T-helper 2 cell treated with Interferon-gamma antibody and Interleukin-4, amounts not matched to agents 5 μg/mL and 100 μg/mL, for 36 hours (primary cell): ENCODE data around the gene SLC25A42.
"Not testable (repeated sequence)": the region's sequence is repeated elsewhere in the genome, so short reads cannot be mapped to it uniquely, and the experiment has no call there.

Source experiments
- DNase-seq: peaks from one replicate; pipeline ENCODE4 v3.0.0; 2021; ENCODE audit warnings: low spot score
- H3K27ac Mint-ChIP-seq: one replicate; pipeline ENCODE4 v1.8.0; 2021; ENCODE audit warnings: mild to moderate bottlenecking, mixed read lengths
- H3K27me3 Mint-ChIP-seq: one replicate; pipeline ENCODE4 v1.8.0; 2021; ENCODE audit warnings: low read depth, mixed read lengths
- H3K36me3 Mint-ChIP-seq: one replicate; pipeline ENCODE4 v1.8.0; 2021; ENCODE audit warnings: low read depth, mixed read lengths
- H3K4me1 Mint-ChIP-seq: one replicate; pipeline ENCODE4 v1.8.0; 2021; ENCODE audit warnings: low read depth, mixed read lengths
- H3K4me3 Mint-ChIP-seq: one replicate; pipeline ENCODE4 v1.8.0; 2022; ENCODE audit warnings: mild to moderate bottlenecking, moderate library complexity, mixed read lengths
- H3K9me3 Mint-ChIP-seq: one replicate; pipeline ENCODE4 v1.8.0; 2021; ENCODE audit warnings: mixed read lengths

SLC25A42 gene

GRCh38 chr19:19137556-19138108 is 73.8 kb downstream of the SLC25A42 start:
- Mint-ChIP-seq H3K9me3 (no peaks in the 10 kb centered on the region), H3K27me3 (no peaks in the 10 kb centered on the region), H3K4me3 (peak overlapping the region; percentile 94), H3K36me3 (peaks cover 4% of the 10 kb centered on the region), H3K27ac (peak overlapping the region; percentile 94), H3K4me1 (peaks cover 20% of the 10 kb centered on the region)
- no peak for DNase-seq

- DNase-seq: peak; percentile 98
- peaks cover 20% of the 10 kb centered on the region for H3K4me1 Mint-ChIP-seq
- H3K27ac Mint-ChIP-seq: peak within 1 kb of the TSS; percentile 94
- H3K4me3 Mint-ChIP-seq: peak within 1 kb of the TSS; percentile 94
- peaks cover 3% of the 10 kb centered on the region for H3K36me3 Mint-ChIP-seq
- H3K9me3 Mint-ChIP-seq: no peaks in the 10 kb centered on the region
- H3K27me3 Mint-ChIP-seq: no peaks in the 10 kb centered on the region
Observed at GRCh38 chr19:19138109-19138981, 74.6 kb downstream of the SLC25A42 start, which contains the start of gene TMEM161A. TSS of gene TMEM161A (minus strand) at chr19:19138478. CDS start at chr19:19138428, 50 bp downstream.

GRCh38 chr19:19139876-19140229 is 76.1 kb downstream of the SLC25A42 start:
- Mint-ChIP-seq H3K27ac (peak overlapping the region; percentile 20), H3K27me3 (no peaks in the 10 kb centered on the region), H3K36me3 (no peaks in the 10 kb centered on the region), H3K9me3 (no peaks in the 10 kb centered on the region), H3K4me3 (no peak overlapping the region), H3K4me1 (peaks cover 20% of the 10 kb centered on the region)
- DNase-seq: no peak

GRCh38 chr19:19140476-19140875 is 76.7 kb downstream of the SLC25A42 start:
- Mint-ChIP-seq H3K9me3 (no peaks in the 10 kb centered on the region), H3K4me1 (peaks cover 17% of the 10 kb centered on the region), H3K27ac (no peak overlapping the region)

GRCh38 chr19:19142347-19142746 is 78.6 kb downstream of the SLC25A42 start:
- H3K4me1 Mint-ChIP-seq: peaks cover 13% of the 10 kb centered on the region
- H3K27me3 Mint-ChIP-seq: no peaks in the 10 kb centered on the region
- DNase-seq: no peak
- H3K27ac Mint-ChIP-seq: no peak overlapping the region
- no peak overlapping the region for H3K4me3 Mint-ChIP-seq
- H3K36me3 Mint-ChIP-seq: no peaks in the 10 kb centered on the region
- no peaks in the 10 kb centered on the region for H3K9me3 Mint-ChIP-seq

More at GRCh38 chr19:19140476-19140875, 76.7 kb downstream of the SLC25A42 start:
- no peak for DNase-seq
- H3K36me3 Mint-ChIP-seq: no peaks in the 10 kb centered on the region
- no peaks in the 10 kb centered on the region for H3K27me3 Mint-ChIP-seq
- no peak overlapping the region for H3K4me3 Mint-ChIP-seq

- Mint-ChIP-seq H3K4me3 (no peak overlapping the region), H3K27ac (no peak overlapping the region), H3K27me3 (no peaks in the 10 kb centered on the region), H3K36me3 (peaks cover 3% of the 10 kb centered on the region), H3K9me3 (no peaks in the 10 kb centered on the region), H3K4me1 (no peaks in the 10 kb centered on the region)
- no peak for DNase-seq
Observed at GRCh38 chr19:19145281-19145680, 81.5 kb downstream of the SLC25A42 start.

GRCh38 chr19:19145684-19146608 is 82.2 kb downstream of the SLC25A42 start:
- H3K27ac Mint-ChIP-seq: no peak overlapping the region
- peaks cover 3% of the 10 kb centered on the region for H3K36me3 Mint-ChIP-seq
- H3K27me3 Mint-ChIP-seq: no peaks in the 10 kb centered on the region
- no peak overlapping the region for H3K4me3 Mint-ChIP-seq
- no peaks in the 10 kb centered on the region for H3K4me1 Mint-ChIP-seq
- no peaks in the 10 kb centered on the region for H3K9me3 Mint-ChIP-seq
- peak; percentile 78 for DNase-seq

GRCh38 chr19:19146865-19147264 is 83.1 kb downstream of the SLC25A42 start:
- Mint-ChIP-seq H3K27me3 (no peaks in the 10 kb centered on the region), H3K4me1 (no peaks in the 10 kb centered on the region), H3K36me3 (peaks cover 3% of the 10 kb centered on the region), H3K4me3 (no peak overlapping the region), H3K27ac (no peak overlapping the region), H3K9me3 (no peaks in the 10 kb centered on the region)
- DNase-seq: no peak

GRCh38 chr19:19147344-19147743 is 83.5 kb downstream of the SLC25A42 start:
- H3K9me3 Mint-ChIP-seq: no peaks in the 10 kb centered on the region
- DNase-seq: no peak
- H3K27ac Mint-ChIP-seq: no peak overlapping the region
- peaks cover 3% of the 10 kb centered on the region for H3K36me3 Mint-ChIP-seq
- no peaks in the 10 kb centered on the region for H3K27me3 Mint-ChIP-seq
- H3K4me3 Mint-ChIP-seq: no peak overlapping the region
- H3K4me1 Mint-ChIP-seq: no peaks in the 10 kb centered on the region

- H3K27me3 Mint-ChIP-seq, H3K27ac Mint-ChIP-seq, H3K9me3 Mint-ChIP-seq, H3K36me3 Mint-ChIP-seq, H3K4me1 Mint-ChIP-seq, DNase-seq, H3K4me3 Mint-ChIP-seq: not testable (repeated sequence)
Observed at GRCh38 chr19:19148504-19148903, 84.7 kb downstream of the SLC25A42 start.

GRCh38 chr19:19149435-19149834 is 85.6 kb downstream of the SLC25A42 start:
- H3K27me3 Mint-ChIP-seq: no peaks in the 10 kb centered on the region
- H3K36me3 Mint-ChIP-seq: peaks cover 3% of the 10 kb centered on the region
- no peak overlapping the region for H3K27ac Mint-ChIP-seq
- H3K4me1 Mint-ChIP-seq: no peaks in the 10 kb centered on the region
- DNase-seq: no peak
- no peaks in the 10 kb centered on the region for H3K9me3 Mint-ChIP-seq
- H3K4me3 Mint-ChIP-seq: no peak overlapping the region

GRCh38 chr19:19151418-19151817 is 87.6 kb downstream of the SLC25A42 start:
- Mint-ChIP-seq H3K36me3 (peaks cover 7% of the 10 kb centered on the region), H3K27ac (no peak overlapping the region), H3K4me3 (no peak overlapping the region), H3K4me1 (no peaks in the 10 kb centered on the region), H3K9me3 (no peaks in the 10 kb centered on the region), H3K27me3 (no peaks in the 10 kb centered on the region)
- no peak for DNase-seq

- H3K4me3 Mint-ChIP-seq: no peak overlapping the region
- no peaks in the 10 kb centered on the region for H3K27me3 Mint-ChIP-seq
- no peak for DNase-seq
- peaks cover 7% of the 10 kb centered on the region for H3K36me3 Mint-ChIP-seq
- H3K9me3 Mint-ChIP-seq: no peaks in the 10 kb centered on the region
- no peaks in the 10 kb centered on the region for H3K4me1 Mint-ChIP-seq
- no peak overlapping the region for H3K27ac Mint-ChIP-seq
Observed at GRCh38 chr19:19152668-19153384, 89.0 kb downstream of the SLC25A42 start.
